ENCODE data around the gene PHF21A. TPM values are rescaled to one million over a fixed set of nuclear protein-coding genes. Genes with fewer than 3 reads are reported as not detected.

PHF21A gene
- total and polyA plus RNA-seq, 2 of the 13 experiments (the other 11 are each of a cell fraction or from before 2014, with no cell fraction given), result 4.1 to 34.6 TPM

GRCh38 chr11:45921561-45922424 lies 199.5 kb downstream of the PHF21A start (continued):
- TF ChIP-seq, protein P1, sequence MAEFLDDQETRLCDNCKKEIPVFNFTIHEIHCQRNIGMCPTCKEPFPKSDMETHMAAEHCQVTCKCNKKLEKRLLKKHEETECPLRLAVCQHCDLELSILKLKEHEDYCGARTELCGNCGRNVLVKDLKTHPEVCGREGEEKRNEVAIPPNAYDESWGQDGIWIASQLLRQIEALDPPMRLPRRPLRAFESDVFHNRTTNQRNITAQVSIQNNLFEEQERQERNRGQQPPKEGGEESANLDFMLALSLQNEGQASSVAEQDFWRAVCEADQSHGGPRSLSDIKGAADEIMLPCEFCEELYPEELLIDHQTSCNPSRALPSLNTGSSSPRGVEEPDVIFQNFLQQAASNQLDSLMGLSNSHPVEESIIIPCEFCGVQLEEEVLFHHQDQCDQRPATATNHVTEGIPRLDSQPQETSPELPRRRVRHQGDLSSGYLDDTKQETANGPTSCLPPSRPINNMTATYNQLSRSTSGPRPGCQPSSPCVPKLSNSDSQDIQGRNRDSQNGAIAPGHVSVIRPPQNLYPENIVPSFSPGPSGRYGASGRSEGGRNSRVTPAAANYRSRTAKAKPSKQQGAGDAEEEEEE (CRISPR knock-in tag; IDR thresholded peaks at IDR 0.05; ENCODE audit: borderline replicate concordance), result no peak
- peak; percentile 62; the same call in 1 of the 2 replicates for TF ChIP-seq GABPB1 (CRISPR knock-in tag; IDR thresholded peaks at IDR 0.05)
- no peak for TF ChIP-seq STAG1 (CRISPR knock-in tag; IDR thresholded peaks at IDR 0.05)
- TF ChIP-seq THRA (CRISPR knock-in tag; IDR thresholded peaks at IDR 0.05; ENCODE audit: borderline replicate concordance), result peak; percentile 83; the same call in 1 of the 2 replicates
- no peak for TF ChIP-seq ETV6 (CRISPR knock-in tag; conservative IDR thresholded peaks at IDR 0.05)
- TF ChIP-seq NR2C2 (CRISPR knock-in tag; IDR thresholded peaks at IDR 0.05; ENCODE audit: borderline replicate concordance), result 0 out of 2 replicates have a peak, but pooled peaks have one; percentile 27
- TF ChIP-seq ZNF225 (CRISPR knock-in tag; IDR thresholded peaks at IDR 0.05), result no peak
- TF ChIP-seq ARID5B (CRISPR knock-in tag; IDR thresholded peaks at IDR 0.05), result peak; percentile 36; the same call in 1 of the 2 replicates
- no peak for TF ChIP-seq ZNF629 (CRISPR knock-in tag; conservative IDR thresholded peaks at IDR 0.05)
- TF ChIP-seq PAX8 (CRISPR knock-in tag; IDR thresholded peaks at IDR 0.05; ENCODE audit: borderline replicate concordance), result 0 out of 2 replicates have a peak, but pooled peaks have one; percentile 80
- 0 out of 2 replicates have a peak, but pooled peaks have one; percentile 41 for TF ChIP-seq ZNF557 (CRISPR knock-in tag; IDR thresholded peaks at IDR 0.05)
- TF ChIP-seq ZNF781 (CRISPR knock-in tag; IDR thresholded peaks at IDR 0.05; ENCODE audit: borderline replicate concordance, not compliant biosample characterization), result no peak
- TF ChIP-seq YEATS4 (CRISPR knock-in tag; IDR thresholded peaks at IDR 0.05; ENCODE audit: borderline replicate concordance), result 0 out of 2 replicates have a peak, but pooled peaks have one; percentile 34
- no peak for TF ChIP-seq CCDC6 (CRISPR knock-in tag; IDR thresholded peaks at IDR 0.05)
- no peak for TF ChIP-seq REPIN1 (CRISPR knock-in tag; IDR thresholded peaks at IDR 0.05; ENCODE audit: borderline replicate concordance, low read depth)
- TF ChIP-seq ZBTB25 (CRISPR knock-in tag; IDR thresholded peaks at IDR 0.05), result 0 out of 2 replicates have a peak, but pooled peaks have one; percentile 59
